Endothelial cell of umbilical vein (primary cell): ENCODE data around the gene PAK5. TPM values are rescaled to one million over a fixed set of nuclear protein-coding genes. Genes with fewer than 3 reads are reported as not detected.

ENCODE experiments used
- BruUV-seq: library from RNA; stranded (reverse); fragments of 400-500 nt; replicated peaks from 2 replicates; lab custom pipeline; 2021; lab: Mats Ljungman, UMichigan
- CTCF ChIA-PET: fragments of 300-600, 350-600 bp; sonication (Branson Sonifier 250); formaldehyde crosslinking; loops from one replicate; lab custom pipeline; 2021; ENCODE audit warnings: antibody characterized with exemption, inconsistent platforms; lab: Charles Lee
- POLR2A ChIA-PET: fragments of 300-600, 350-600 bp; sonication (Branson Sonifier 250); formaldehyde crosslinking; loops from one replicate; lab custom pipeline; 2021; ENCODE audit warnings: antibody characterized with exemption, inconsistent platforms; lab: Charles Lee
- DNase-seq: peaks from one replicate; pipeline ENCODE4 v3.0.0-alpha.2; 2011; ENCODE audit warnings: low read depth, low spot score
- FAIRE-seq: peaks from 2 replicates; lab custom pipeline; 2011; peaks lifted over from hg19 to GRCh38; lab: Jason Lieb, UNC
- H2AFZ ChIP-seq: 2 replicates; pipeline ENCODE4 v1.6.0; 2012; ENCODE audit warnings: low read depth, low read length, control low read depth, inconsistent platforms
- H3K27ac ChIP-seq: 2 replicates; pipeline ENCODE4 v1.5.1; 2011; ENCODE audit warnings: low read depth, mild to moderate bottlenecking, control low read depth, low read length, moderate library complexity; ENCODE audit not compliant: insufficient read depth
- H3K27me3 ChIP-seq, 2 experiments: 2 replicates each; pipeline versions ENCODE4 v1.6.0 to v1.6.1; 2011; ENCODE audit warnings: low read length in 2 of 2, mixed read lengths in 1 of 2; ENCODE audit not compliant: control insufficient read depth in 2 of 2, insufficient read depth in 2 of 2
- H3K36me3 ChIP-seq, 2 experiments: 2 replicates in 1 of 2; 3 replicates in 1 of 2; pipeline ENCODE4 v1.5.1; 2011; ENCODE audit warnings: low read length in 2 of 2, mild to moderate bottlenecking in 1 of 2, moderate library complexity in 1 of 2; ENCODE audit not compliant: control insufficient read depth in 2 of 2, insufficient read depth in 2 of 2; ENCODE audit errors: extremely low read depth in 1 of 2
- H3K4me1 ChIP-seq: 3 replicates; pipeline ENCODE4 v1.5.1; 2011; ENCODE audit warnings: mild to moderate bottlenecking, low read length; ENCODE audit not compliant: control insufficient read depth, insufficient read depth; ENCODE audit errors: extremely low read depth
- H3K4me2 ChIP-seq: 2 replicates; pipeline ENCODE4 v1.6.1; 2011; ENCODE audit warnings: low read length, control low read depth, mixed read lengths; ENCODE audit not compliant: insufficient read depth
- H3K4me3 ChIP-seq, 3 experiments: fragments of 200-600 bp in 1 of 3; sonication (generic), shearing (Covaris generic) in 1 of 3; replicated peaks in 1 of 3; 2 replicates each; pipeline ENCODE4 v1.5.1; 2011 to 2016; ENCODE audit warnings: control low read depth in 3 of 3, low read length in 3 of 3, mild to moderate bottlenecking in 2 of 3, inconsistent platforms in 1 of 3, low read depth in 1 of 3, moderate library complexity in 1 of 3; ENCODE audit not compliant: insufficient read depth in 1 of 3
- H3K79me2 ChIP-seq: 2 replicates; pipeline ENCODE4 v1.6.0; 2012; ENCODE audit warnings: low read length, inconsistent platforms; ENCODE audit not compliant: control insufficient read depth, insufficient read depth
- H3K9ac ChIP-seq: replicated peaks from 2 replicates; pipeline ENCODE3; 2011; ENCODE audit warnings: low read length, control low read depth; ENCODE audit not compliant: insufficient read depth; ENCODE audit errors: extremely low read depth
- H3K9me1 ChIP-seq: replicated peaks from 3 replicates; pipeline ENCODE4 v1.6.0; 2011; ENCODE audit warnings: mild to moderate bottlenecking, low read length; ENCODE audit not compliant: control insufficient read depth, insufficient read depth; ENCODE audit errors: extremely low read depth
- H3K9me3 ChIP-seq: replicated peaks from 2 replicates; pipeline ENCODE4 v1.5.1; 2012; ENCODE audit warnings: low read length, inconsistent platforms; ENCODE audit not compliant: control insufficient read depth, insufficient read depth
- H4K20me1 ChIP-seq: replicated peaks from 2 replicates; pipeline ENCODE3; 2011; ENCODE audit warnings: mild to moderate bottlenecking, low read length; ENCODE audit not compliant: control insufficient read depth, insufficient read depth; ENCODE audit errors: extremely low read depth
- EZH2 ChIP-seq: IDR thresholded peaks from 2 replicates; pipeline ENCODE4 v1.6.1; 2012; ENCODE audit warnings: borderline replicate concordance, low read depth, mild to moderate bottlenecking, moderate library complexity, low read length, inconsistent platforms; ENCODE audit not compliant: severe bottlenecking
- FOS ChIP-seq: IDR thresholded peaks from 2 replicates; pipeline ENCODE4 v1.6.1; 2011; ENCODE audit warnings: mild to moderate bottlenecking, low read length, moderate library complexity, borderline replicate concordance; ENCODE audit not compliant: insufficient read depth
- GATA2 ChIP-seq: IDR thresholded peaks from 2 replicates; pipeline ENCODE4 v1.7.0; 2011; ENCODE audit warnings: low read depth, mild to moderate bottlenecking, moderate library complexity, mixed read lengths, low read length; ENCODE audit not compliant: insufficient read length, insufficient read depth
- JUN ChIP-seq: IDR thresholded peaks from 2 replicates; pipeline ENCODE4 v1.6.1; 2011; ENCODE audit warnings: borderline replicate concordance, low read depth; ENCODE audit not compliant: insufficient read length, insufficient read depth
- MYC ChIP-seq: IDR thresholded peaks from one replicate; pipeline ENCODE4 v1.6.1; 2011; ENCODE audit warnings: mild to moderate bottlenecking, low read depth, low read length
- POLR2A ChIP-seq: IDR thresholded peaks from 2 replicates; pipeline ENCODE4 v1.6.1; 2012; ENCODE audit warnings: low read depth, mild to moderate bottlenecking, control low read depth, low read length
- POLR2AphosphoS5 ChIP-seq: IDR thresholded peaks from 2 replicates; pipeline ENCODE4 v1.6.1; 2012; ENCODE audit warnings: low read depth, mild to moderate bottlenecking, control low read depth, low read length, moderate library complexity; ENCODE audit not compliant: insufficient read depth
- dilution Hi-C: fragments of 300-500 bp; cut with MboI; formaldehyde crosslinking; loops from one replicate; pipeline ENCODE4 v1.15.0; 2019; ENCODE audit warnings: low sequenced_read_pairs; ENCODE audit not compliant: extremely low pct_ligation_motif_present
- intact Hi-C: fragments of 100-400 bp; cut with micrococcal nuclease; formaldehyde crosslinking; loops from one replicate; pipeline ENCODE4 v1.10.0; 2022
- polyA plus RNA-seq, 4 experiments: library from polyadenylated mRNA; depleted of rRNA in 3 of 4; stranded (reverse) in 3 of 4; unstranded in 1 of 4; fragments of >200 nt; gene quantifications; 2 replicates each; pipeline versions ENCODE4 v1.2.1 to v1.2.3, GENCODE V29; 2011 to 2012; ENCODE audit warnings: missing spikeins in 1 of 4
- total RNA-seq: library from RNA; stranded (reverse); gene quantifications from 2 replicates; pipeline ENCODE4 v1.2.3, GENCODE V29; 2021
- TF ChIP-seq, protein P1 (sequence below), 2 donors: IDR thresholded peaks; 1 replicate in 1 of 2; 2 replicates in 1 of 2; pipeline ENCODE4 v1.5.1; 2011; ENCODE audit warnings: low read length in 2 of 2, mild to moderate bottlenecking in 2 of 2, moderate library complexity in 2 of 2, control low read depth in 1 of 2, inconsistent platforms in 1 of 2, low read depth in 1 of 2; ENCODE audit not compliant: insufficient read depth in 1 of 2; ENCODE audit errors: extremely low read depth in 1 of 2
- TF ChIP-seq, protein P2 (sequence below): IDR thresholded peaks from 2 replicates; pipeline ENCODE4 v1.6.1; 2011; ENCODE audit not compliant: insufficient read depth, insufficient read length

PAK5 gene
- total and polyA plus RNA-seq, 2 donors (not counting 3 experiments of a cell fraction or from before 2014, with no cell fraction given) = not detected

DNA sequence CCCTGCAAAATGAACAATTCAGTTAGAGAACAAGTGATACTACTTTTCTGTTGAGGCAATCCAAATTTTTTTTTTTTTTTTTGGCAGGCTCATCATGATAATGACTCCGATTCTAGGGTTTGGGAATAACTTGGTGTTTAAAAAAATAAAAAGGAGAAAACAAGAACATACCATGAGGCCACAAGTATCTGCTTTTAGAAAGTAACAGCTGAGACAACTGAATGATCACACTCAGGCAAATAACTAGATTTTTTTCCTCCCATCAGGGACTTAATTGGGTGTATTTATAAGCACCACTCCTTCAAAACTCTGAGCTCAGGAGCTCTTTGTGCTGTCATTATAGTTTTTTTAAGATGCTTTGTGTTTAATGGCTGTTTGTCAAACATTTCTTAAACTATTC is 29.6 kb downstream of the PAK5 start:
- CTCF ChIA-PET = no interaction called here
- no peak for TF ChIP-seq POLR2AphosphoS5
- TF ChIP-seq, protein P1, sequence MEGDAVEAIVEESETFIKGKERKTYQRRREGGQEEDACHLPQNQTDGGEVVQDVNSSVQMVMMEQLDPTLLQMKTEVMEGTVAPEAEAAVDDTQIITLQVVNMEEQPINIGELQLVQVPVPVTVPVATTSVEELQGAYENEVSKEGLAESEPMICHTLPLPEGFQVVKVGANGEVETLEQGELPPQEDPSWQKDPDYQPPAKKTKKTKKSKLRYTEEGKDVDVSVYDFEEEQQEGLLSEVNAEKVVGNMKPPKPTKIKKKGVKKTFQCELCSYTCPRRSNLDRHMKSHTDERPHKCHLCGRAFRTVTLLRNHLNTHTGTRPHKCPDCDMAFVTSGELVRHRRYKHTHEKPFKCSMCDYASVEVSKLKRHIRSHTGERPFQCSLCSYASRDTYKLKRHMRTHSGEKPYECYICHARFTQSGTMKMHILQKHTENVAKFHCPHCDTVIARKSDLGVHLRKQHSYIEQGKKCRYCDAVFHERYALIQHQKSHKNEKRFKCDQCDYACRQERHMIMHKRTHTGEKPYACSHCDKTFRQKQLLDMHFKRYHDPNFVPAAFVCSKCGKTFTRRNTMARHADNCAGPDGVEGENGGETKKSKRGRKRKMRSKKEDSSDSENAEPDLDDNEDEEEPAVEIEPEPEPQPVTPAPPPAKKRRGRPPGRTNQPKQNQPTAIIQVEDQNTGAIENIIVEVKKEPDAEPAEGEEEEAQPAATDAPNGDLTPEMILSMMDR (IDR thresholded peaks at IDR 0.05; ENCODE audit: extremely low read depth in 1 of 2, insufficient read depth in 1 of 2, low read depth in 1 of 2, low read length in 2 of 2) = no peak
- no peak for TF ChIP-seq GATA2
- no peak for TF ChIP-seq FOS
- no peak for TF ChIP-seq EZH2
- TF ChIP-seq, protein P2, sequence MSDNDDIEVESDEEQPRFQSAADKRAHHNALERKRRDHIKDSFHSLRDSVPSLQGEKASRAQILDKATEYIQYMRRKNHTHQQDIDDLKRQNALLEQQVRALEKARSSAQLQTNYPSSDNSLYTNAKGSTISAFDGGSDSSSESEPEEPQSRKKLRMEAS = no peak
- no peak for TF ChIP-seq POLR2A
- no peak for TF ChIP-seq JUN
- no peak for TF ChIP-seq MYC
- Histone ChIP-seq H3K9me3 (no peaks in the 10 kb centered on the region), H3K4me1 (no peaks in the 10 kb centered on the region), H3K27ac (no peak overlapping the region), H3K4me2 (no peak overlapping the region), H3K9me1 (no peaks in the 10 kb centered on the region), H3K36me3 (no peaks in the 10 kb centered on the region), H3K27me3 (no peaks in the 10 kb centered on the region), H4K20me1 (no peaks in the 10 kb centered on the region), H2AFZ (no peak overlapping the region), H3K9ac (no peak overlapping the region), H3K79me2 (no peaks in the 10 kb centered on the region), H3K4me3 (no peak overlapping the region)
- FAIRE-seq (no peak), DNase-seq (no peak)
- no TSS peak for BruUV-seq
- POLR2A ChIA-PET = no interaction called here
- intact Hi-C loops = no loop called here
- dilution Hi-C loops = no loop called here
